ENCODE results near the gene SDK1.
"Not testable (repeated sequence)": the region's sequence is repeated elsewhere in the genome, so short reads cannot be mapped to it uniquely, and the experiment has no call there.

Gene SDK1

GRCh38 chr7:4230352-4230751 is 929.3 kb downstream of the SDK1 start:
- no peak for DNase-seq (ENCODE audit: extremely low read depth, low read depth)
- no peak for TF ChIP-seq CTCF (IDR thresholded peaks at IDR 0.05; ENCODE audit: low read depth, low read length, missing control alignments)
- no peak overlapping the region for H3K4me3 ChIP-seq (replicated peaks; ENCODE audit: low read depth, low read length)

GRCh38 chr7:4233146-4233545 is 932.1 kb downstream of the SDK1 start:
- no peak overlapping the region for H3K4me3 ChIP-seq (replicated peaks; ENCODE audit: low read depth, low read length)
- DNase-seq (ENCODE audit: extremely low read depth, low read depth), result no peak
- no peak for TF ChIP-seq CTCF (IDR thresholded peaks at IDR 0.05; ENCODE audit: low read depth, low read length, missing control alignments)

GRCh38 chr7:4233621-4234497 is 932.8 kb downstream of the SDK1 start:
- no peak for TF ChIP-seq CTCF (IDR thresholded peaks at IDR 0.05; ENCODE audit: low read depth, low read length, missing control alignments)
- no peak for DNase-seq (ENCODE audit: extremely low read depth, low read depth)
- no peak overlapping the region for H3K4me3 ChIP-seq (replicated peaks; ENCODE audit: low read depth, low read length)

- H3K4me3 ChIP-seq (replicated peaks; ENCODE audit: low read depth, low read length), result no peak overlapping the region
- TF ChIP-seq CTCF (IDR thresholded peaks at IDR 0.05; ENCODE audit: low read depth, low read length, missing control alignments), result no peak
- DNase-seq (ENCODE audit: extremely low read depth, low read depth), result no peak
Observed at GRCh38 chr7:4234498-4234855, 933.4 kb downstream of the SDK1 start.

- no peak for TF ChIP-seq CTCF (IDR thresholded peaks at IDR 0.05; ENCODE audit: low read depth, low read length, missing control alignments)
- no peak overlapping the region for H3K4me3 ChIP-seq (replicated peaks; ENCODE audit: low read depth, low read length)
- no peak for DNase-seq (ENCODE audit: extremely low read depth, low read depth)
Observed at GRCh38 chr7:4234886-4235285, 933.8 kb downstream of the SDK1 start.

- TF ChIP-seq CTCF (IDR thresholded peaks at IDR 0.05; ENCODE audit: low read depth, low read length, missing control alignments), result no peak
- DNase-seq (ENCODE audit: extremely low read depth, low read depth), result no peak
- H3K4me3 ChIP-seq (replicated peaks; ENCODE audit: low read depth, low read length), result no peak overlapping the region
Observed at GRCh38 chr7:4235596-4235995, 934.5 kb downstream of the SDK1 start.

- DNase-seq (ENCODE audit: extremely low read depth, low read depth), result no peak
- no peak overlapping the region for H3K4me3 ChIP-seq (replicated peaks; ENCODE audit: low read depth, low read length)
- no peak for TF ChIP-seq CTCF (IDR thresholded peaks at IDR 0.05; ENCODE audit: low read depth, low read length, missing control alignments)
Observed at GRCh38 chr7:4236389-4236788, 935.3 kb downstream of the SDK1 start.

GRCh38 chr7:4236873-4237272 is 935.8 kb downstream of the SDK1 start:
- H3K4me3 ChIP-seq (replicated peaks; ENCODE audit: low read depth, low read length); DNase-seq (ENCODE audit: extremely low read depth, low read depth): not testable (repeated sequence)
